NCI-H2227 (cell line): ENCODE measurements around the gene MED22.
A peak's percentile ranks its signal among the peaks of the same experiment; 100 is the strongest.
"Not testable (repeated sequence)": the region's sequence is repeated elsewhere in the genome, so short reads cannot be mapped to it uniquely, and the experiment has no call there.

ENCODE experiments used
- DNase-seq: peaks from one replicate; lab custom pipeline; 2025; ENCODE audit not compliant: unreplicated experiment; lab: John Stamatoyannopoulos, UW

MED22 gene

GRCh38 chr9:133377280-133377679 is 29.3 kb upstream of the MED22 start:
- DNase-seq = not testable (repeated sequence)

DNA sequence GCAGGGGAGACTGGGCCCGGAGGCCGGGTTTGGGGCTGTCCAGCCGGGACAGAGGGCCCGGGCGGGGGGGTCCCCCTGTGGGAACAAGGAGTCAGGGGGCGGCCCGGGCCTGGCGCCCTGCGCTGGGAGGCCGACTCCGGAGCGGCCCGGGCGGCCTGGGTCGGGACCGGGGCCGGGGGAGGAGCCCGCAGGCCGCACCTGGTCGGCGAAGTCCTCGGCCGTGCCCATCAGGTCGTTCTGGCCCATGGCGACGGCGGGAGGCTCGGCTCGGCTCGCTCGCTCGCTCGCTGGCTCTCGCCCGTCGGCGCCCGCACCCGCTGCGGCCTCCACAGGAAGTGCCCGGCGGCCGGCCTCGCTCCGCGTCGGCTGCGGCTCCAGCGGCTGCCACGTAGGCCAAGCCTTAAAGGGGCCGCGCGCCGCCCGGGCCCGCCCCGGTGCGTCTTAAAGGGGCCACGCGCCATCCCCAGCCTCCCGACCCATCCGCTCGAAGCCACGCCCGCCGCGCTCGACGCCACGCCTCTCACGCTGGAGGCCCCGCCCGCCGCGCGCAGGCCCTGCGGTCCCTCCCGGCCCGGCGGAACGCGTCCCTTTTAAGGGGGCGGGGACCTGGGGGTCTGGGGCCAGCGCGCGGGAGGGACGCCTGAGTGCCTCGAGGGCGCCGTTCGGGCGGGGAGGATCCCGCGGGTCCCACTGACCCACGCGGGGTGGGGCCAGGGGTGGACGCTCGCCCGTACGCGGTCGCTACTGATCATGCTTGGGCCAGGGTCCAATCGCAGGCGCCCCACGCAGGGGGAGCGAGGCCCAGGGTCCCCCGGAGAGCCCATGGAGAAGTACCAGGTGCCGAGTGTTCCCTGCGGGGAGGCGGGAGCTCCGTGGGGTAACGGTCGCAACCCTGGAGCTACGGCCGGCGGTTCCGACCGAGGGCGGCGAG is 28.1 kb upstream of the MED22 start, which contains the start of the genes STKLD1 and SURF4:
Gene STKLD1, plus strand, starts transcription at position 643 of the 931 bp plus-strand sequence. Its CDS starts 108 bp downstream, at position 751.
Gene SURF4, minus strand, starts transcription at position 337 of the 931 bp plus-strand sequence. Its CDS starts 91 bp downstream, at position 246.
- peak; percentile 95 for DNase-seq

DNA sequence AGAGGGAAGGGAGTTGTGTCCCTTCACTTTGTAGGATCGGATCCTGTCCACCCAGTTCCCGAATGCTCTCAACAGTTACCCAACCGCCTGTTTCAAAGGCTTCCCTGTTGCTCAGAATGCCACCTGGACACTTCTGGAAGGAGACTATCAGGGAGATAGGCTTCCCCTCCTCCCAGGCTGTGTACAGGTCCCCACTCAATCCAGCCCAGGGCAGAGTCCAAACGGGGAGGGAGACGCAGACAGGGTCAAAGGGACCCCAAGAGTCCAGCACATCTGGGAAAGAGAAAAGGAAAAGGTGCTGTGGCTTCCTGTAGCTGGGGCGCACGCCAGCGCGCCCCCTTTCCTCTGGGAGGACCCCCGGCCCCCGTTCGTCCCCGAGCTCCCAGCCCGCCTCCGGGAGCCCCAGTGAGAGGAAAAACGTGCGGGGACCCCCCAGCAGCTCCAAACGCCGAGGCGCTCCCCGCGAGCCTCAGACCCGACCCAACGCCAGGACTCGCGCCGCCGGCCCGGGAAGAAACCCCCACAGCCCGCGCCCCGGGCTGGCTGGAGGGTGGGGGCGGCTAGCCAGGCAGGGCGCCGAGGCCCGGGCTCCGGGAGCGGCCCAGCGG is 27.3 kb upstream of the MED22 start:
- peak; percentile 33 for DNase-seq

- DNase-seq = no peak
Measured at GRCh38 chr9:133374612-133375115, 26.7 kb upstream of the MED22 start.

GRCh38 chr9:133372144-133372543 is 24.2 kb upstream of the MED22 start:
- DNase-seq = no peak

GRCh38 chr9:133371261-133371711 is 23.4 kb upstream of the MED22 start:
- no peak for DNase-seq

GRCh38 chr9:133370685-133371084 is 22.8 kb upstream of the MED22 start:
- no peak for DNase-seq

DNA sequence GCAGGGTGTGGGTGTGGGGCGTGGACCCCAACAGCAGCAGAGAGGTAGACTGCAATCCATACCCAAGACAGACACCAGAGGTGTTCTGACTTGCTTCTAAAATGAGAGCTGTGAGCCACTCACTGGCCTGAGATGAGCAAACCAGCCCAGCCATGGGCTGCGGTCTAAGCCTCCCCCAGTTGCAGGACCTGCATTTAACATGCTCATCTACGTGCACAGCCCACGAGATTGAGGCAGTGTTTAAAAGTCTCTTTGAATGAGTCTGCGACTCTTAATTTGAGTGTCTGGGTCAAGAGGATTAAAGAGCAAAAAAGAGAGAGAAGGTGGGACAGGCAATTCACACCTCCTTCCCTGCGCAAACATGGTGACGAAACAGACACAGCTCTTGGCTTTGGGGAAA is 22.0 kb upstream of the MED22 start:
- DNase-seq = no peak

DNA sequence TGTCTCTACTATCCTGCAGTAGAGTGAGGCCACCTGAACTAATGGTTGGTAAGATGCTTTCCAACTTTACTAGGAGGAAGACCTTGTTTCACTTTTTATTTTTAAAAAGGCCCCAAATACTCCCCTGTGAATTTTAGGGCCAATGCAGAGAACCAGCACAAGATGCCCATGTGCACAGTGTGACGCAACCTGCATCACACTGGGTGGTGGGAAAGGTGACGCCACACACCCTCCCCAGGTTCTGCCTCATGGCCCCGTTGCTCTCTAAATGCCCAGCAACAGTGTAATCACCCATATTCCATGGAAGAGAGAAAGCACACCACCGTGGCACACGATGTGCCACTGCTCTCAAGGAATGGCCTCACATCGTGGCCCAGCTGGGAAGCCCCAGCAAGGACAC is 21.5 kb upstream of the MED22 start:
- DNase-seq = no peak

DNA sequence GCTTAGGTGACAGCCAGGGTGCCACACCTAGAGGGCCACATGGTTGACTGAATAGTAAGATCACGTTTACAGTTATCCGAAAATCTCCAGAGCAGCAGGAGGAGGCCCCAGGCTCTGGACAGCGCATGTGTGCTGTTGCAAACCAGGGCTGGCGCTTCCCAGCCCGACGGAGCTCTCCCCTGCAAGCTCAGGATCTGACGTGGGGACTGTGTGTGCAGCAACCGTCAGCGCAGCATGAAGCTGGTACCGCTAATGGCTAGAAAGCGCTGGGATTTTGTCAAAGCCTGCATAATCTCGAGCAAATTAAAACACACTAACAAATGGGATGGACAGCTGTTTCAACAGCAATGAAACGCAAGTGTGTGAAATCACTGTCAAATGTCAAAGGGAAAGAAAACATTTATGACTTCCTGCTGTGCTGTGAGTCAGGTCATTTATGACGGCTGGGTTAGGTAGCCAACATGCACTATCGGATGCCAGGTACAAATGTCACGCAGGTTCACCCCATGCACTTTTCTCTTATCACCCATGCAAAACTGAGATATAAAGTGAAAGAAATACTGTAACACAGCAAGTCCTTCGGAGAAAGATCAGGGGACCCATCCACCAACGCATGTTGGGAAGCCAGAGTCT is 20.4 kb upstream of the MED22 start:
- DNase-seq = peak; percentile 9

DNA sequence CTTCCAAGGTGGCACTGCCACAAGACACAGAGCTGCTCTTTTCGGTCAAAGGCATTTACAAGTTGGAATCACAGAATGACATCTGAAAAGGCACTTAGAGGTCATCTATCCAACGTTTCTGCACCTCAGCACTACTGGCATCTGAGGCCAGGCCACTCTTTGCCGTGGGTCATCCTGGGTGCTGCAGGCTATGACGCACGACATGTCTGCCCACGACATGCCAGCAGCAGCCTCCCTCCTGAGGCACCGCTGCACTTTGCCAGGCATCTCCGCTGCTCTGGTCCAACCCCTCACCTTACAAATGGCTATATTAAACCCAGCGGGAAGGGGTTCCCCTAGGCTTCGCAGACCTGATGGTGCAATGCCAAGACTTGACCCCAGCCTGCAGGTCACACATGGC is 19.8 kb upstream of the MED22 start:
- DNase-seq = no peak

DNA sequence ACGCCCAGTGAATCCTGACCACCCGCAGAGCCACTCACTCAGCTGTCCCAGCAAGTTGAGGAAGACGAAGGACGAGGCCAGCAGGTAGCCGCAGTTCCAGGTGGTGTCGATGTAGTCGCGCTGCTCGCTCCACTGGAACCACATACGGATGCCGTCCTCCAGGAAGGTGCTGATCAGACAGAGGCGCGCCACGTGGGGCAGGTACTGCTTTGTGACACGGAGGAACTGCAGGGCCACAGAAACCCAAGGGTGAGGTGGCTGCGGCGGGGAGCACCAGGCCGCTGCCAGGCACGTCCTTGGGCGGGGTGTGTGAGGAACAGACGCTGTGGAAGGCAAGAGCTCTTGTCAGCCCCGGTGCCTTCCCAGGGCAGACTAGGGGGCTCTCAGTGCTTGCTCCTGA is 19.3 kb upstream of the MED22 start:
- DNase-seq = no peak

GRCh38 chr9:133366435-133366834 is 18.5 kb upstream of the MED22 start:
- DNase-seq = no peak

- no peak for DNase-seq
Measured at GRCh38 chr9:133362359-133363044, 14.6 kb upstream of the MED22 start.

DNA sequence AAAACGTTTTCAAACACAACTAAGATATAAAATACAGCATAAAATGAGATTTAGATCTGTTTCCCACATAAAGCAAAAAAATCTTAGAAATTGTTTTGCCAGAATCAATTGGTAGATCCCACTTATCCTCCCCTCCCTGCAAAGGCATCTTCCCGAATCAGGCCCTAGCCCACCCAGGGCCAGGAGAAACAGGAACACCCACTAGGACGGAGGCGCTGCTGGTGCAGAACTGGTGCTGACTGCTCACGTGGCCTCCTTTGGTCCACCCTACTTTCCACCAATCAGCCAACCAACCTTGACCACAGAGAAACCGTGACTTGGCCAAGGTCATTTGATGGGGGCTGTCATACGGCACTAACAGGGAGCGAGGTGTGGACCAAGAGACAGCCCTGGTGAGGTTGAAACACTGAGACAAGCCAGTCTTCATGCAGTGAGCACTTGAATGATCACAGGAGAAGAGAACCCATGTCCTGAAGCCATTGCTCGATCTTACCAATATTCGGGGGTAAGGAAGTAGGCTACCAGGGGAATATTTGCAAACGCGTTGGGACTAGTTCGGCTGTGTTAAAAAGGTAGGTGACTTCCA is 13.7 kb upstream of the MED22 start:
- DNase-seq = no peak

DNA sequence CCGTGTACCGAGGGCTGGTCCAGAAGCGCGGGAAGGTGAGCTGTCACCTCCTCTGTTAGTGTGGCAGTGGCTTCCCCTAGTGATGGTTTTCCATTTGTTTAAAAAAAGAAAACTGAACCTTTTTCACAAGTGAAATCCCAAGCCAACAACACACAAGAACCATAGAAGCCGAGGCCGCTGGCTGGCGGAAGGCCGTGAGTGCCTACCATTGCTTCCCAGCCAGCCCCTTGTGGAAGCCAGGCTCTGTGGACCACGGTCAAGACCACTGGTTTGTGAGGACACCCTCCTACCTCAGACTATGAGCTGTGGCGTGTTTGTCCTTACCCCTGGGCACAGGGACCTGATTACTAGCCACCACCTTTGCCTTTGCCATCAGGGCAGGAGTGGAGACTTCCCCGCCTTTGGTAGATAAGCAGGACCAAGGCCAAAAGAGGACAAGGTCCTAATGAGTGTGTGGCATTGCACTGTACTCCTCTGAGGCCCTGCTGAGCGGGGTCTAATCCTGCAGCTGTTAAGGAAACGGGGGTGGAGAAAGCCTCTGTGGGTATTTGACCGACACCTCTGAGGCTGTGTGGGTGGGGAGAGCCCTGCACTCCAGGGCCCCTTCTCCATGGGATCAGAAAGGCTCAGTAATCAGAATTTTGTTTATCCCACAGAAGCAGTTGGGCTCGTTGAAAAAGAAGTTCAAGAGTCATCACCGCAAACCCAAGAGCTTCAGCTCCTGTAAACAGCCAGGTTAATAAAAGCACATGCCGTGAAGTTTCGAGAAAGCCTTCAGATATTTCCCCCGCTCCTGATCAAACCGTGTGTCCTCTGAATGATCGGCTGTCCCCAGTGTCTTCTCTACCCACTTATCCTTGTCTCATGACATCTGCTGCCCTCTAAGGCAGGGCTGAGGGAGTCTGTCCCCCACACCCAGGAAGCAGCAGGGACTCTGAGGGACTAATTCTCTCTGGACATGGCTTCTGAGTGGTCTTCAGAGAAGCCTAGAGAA is 12.8 kb upstream of the MED22 start:
- no peak for DNase-seq

- DNase-seq = peak; percentile 18
Measured at GRCh38 chr9:133359399-133360175, 11.7 kb upstream of the MED22 start.

- DNase-seq = no peak
Measured at GRCh38 chr9:133357656-133358055, 9.7 kb upstream of the MED22 start.
